K562 treated with DMSO at 1 percent for 12 hours (cell line): Measurements from ENCODE around the gene CEMP1. TPM values are rescaled to one million over a fixed set of nuclear protein-coding genes. Genes with fewer than 3 reads are reported as not detected.

Source experiments
- total RNA-seq: library from RNA; unstranded; fragments of 300-600 nt; gene quantifications from 2 replicates; pipeline ENCODE4 v1.2.3, GENCODE V29; 2022; ENCODE audit not compliant: insufficient read depth

CEMP1 gene
- total RNA-seq: 7.2 and 8.8 TPM in 2 replicates

GRCh38 chr16:2531371-2531695 lies at the start of gene CEMP1:
Gene CEMP1 (minus strand): TSS chr16:2531408. CDS start chr16:2531073, 335 bp downstream.

GRCh38 chr16:2537451-2538379 lies 6.5 kb upstream of the CEMP1 start, which contains the start of gene PDPK1:
Gene PDPK1 (plus strand): TSS chr16:2538021. CDS start chr16:2538113, 92 bp downstream.

GRCh38 chr16:2520097-2520783 lies 11.0 kb downstream of the CEMP1 start, which contains the start of gene AMDHD2:
Gene AMDHD2 (plus strand): TSS chr16:2520371. CDS start chr16:2520459, 88 bp downstream.

GRCh38 chr16:2513405-2514332 lies 17.5 kb downstream of the CEMP1 start, which contains the start of gene ATP6V0C:
Gene ATP6V0C (plus strand): TSS chr16:2513952. CDS start chr16:2514104, 152 bp downstream.

Other genes with a start within 250 kb of the CEMP1 start
- gene ABCA3, start 190.7 kb downstream of the CEMP1 start, total RNA-seq: 12.0 and 28.5 TPM in 2 replicates
- 22.7 and 45.3 TPM in 2 replicates for gene CCNF, start 102.0 kb downstream of the CEMP1 start, total RNA-seq
- 35.6 and 43.5 TPM in 2 replicates for gene TEDC2, start 71.3 kb downstream of the CEMP1 start, total RNA-seq
- gene NTN3, start 60.1 kb downstream of the CEMP1 start, total RNA-seq: not detected in 2 replicates
- 3.4 and 13.9 TPM in 2 replicates for gene TBC1D24, start 56.3 kb downstream of the CEMP1 start, total RNA-seq
- 460 and 473 TPM in 2 replicates for gene ATP6V0C, start 17.5 kb downstream of the CEMP1 start, total RNA-seq
- 31.3 and 51.9 TPM in 2 replicates for gene AMDHD2, start 11.0 kb downstream of the CEMP1 start, total RNA-seq
- gene PDPK1, start 6.6 kb upstream of the CEMP1 start, total RNA-seq: 8.4 and 41.4 TPM in 2 replicates
- gene KCTD5, start 151.1 kb upstream of the CEMP1 start, total RNA-seq: 45.9 and 57.1 TPM in 2 replicates
- gene PRSS27, start 188.8 kb upstream of the CEMP1 start, total RNA-seq: 1.0 and 2.4 TPM in 2 replicates
- 211 and 370 TPM in 2 replicates for gene SRRM2, start 221.2 kb upstream of the CEMP1 start, total RNA-seq
- gene ELOB, start 245.9 kb upstream of the CEMP1 start, total RNA-seq: 243 and 416 TPM in 2 replicates